HUES6 (cell line): Measurements from ENCODE around the gene PVALEF.
"Not testable (repeated sequence)": the region's sequence is repeated elsewhere in the genome, so short reads cannot be mapped to it uniquely, and the experiment has no call there.

ENCODE experiments used
- H3K27ac ChIP-seq: 2 replicates; pipeline ENCODE4 v1.7.0; 2013; ENCODE audit warnings: low read depth, mild to moderate bottlenecking, low read length, inconsistent platforms
- H3K27me3 ChIP-seq: 2 replicates; pipeline ENCODE4 v1.6.1; 2013; ENCODE audit warnings: low read length; ENCODE audit not compliant: control insufficient read depth, insufficient read depth
- H3K36me3 ChIP-seq: 2 replicates; pipeline ENCODE4 v1.6.1; 2013; ENCODE audit warnings: low read length; ENCODE audit not compliant: control insufficient read depth, insufficient read depth
- H3K4me1 ChIP-seq: 2 replicates; pipeline ENCODE4 v1.6.1; 2013; ENCODE audit warnings: low read length; ENCODE audit not compliant: control insufficient read depth, insufficient read depth
- H3K4me3 ChIP-seq: 2 replicates; pipeline ENCODE4 v1.5.1; 2013; ENCODE audit warnings: low read depth, low read length
- H3K9ac ChIP-seq: one replicate; pipeline ENCODE4 v1.6.1; 2013; ENCODE audit warnings: mild to moderate bottlenecking, low read length
- H3K9me3 ChIP-seq: 2 replicates; pipeline ENCODE4 v1.6.1; 2013; ENCODE audit warnings: low read depth, low read length; ENCODE audit not compliant: control insufficient read depth, insufficient read depth

Gene PVALEF

GRCh38 chr17:81148571-81148970, 16.7 kb upstream of the PVALEF start:
- no peaks in the 10 kb centered on the region for H3K27me3 ChIP-seq
- H3K9ac ChIP-seq, result no peak overlapping the region

GRCh38 chr17:81148986-81149533, 16.2 kb upstream of the PVALEF start:
- no peaks in the 10 kb centered on the region for H3K27me3 ChIP-seq
- H3K9me3 ChIP-seq, result no peaks in the 10 kb centered on the region
- no peak overlapping the region for H3K27ac ChIP-seq
- no peaks in the 10 kb centered on the region for H3K36me3 ChIP-seq
- no peak overlapping the region for H3K4me3 ChIP-seq
- no peak overlapping the region for H3K9ac ChIP-seq
- no peaks in the 10 kb centered on the region for H3K4me1 ChIP-seq

More at GRCh38 chr17:81148571-81148970, 16.7 kb upstream of the PVALEF start:
- Histone ChIP-seq H3K36me3 (no peaks in the 10 kb centered on the region), H3K4me1 (no peaks in the 10 kb centered on the region), H3K27ac (no peak overlapping the region), H3K4me3 (no peak overlapping the region), H3K9me3 (no peaks in the 10 kb centered on the region)

- H3K4me1 ChIP-seq, result no peaks in the 10 kb centered on the region
- H3K9ac ChIP-seq, result no peak overlapping the region
- H3K4me3 ChIP-seq, result no peak overlapping the region
- H3K36me3 ChIP-seq, result no peaks in the 10 kb centered on the region
- no peaks in the 10 kb centered on the region for H3K9me3 ChIP-seq
- H3K27ac ChIP-seq, result no peak overlapping the region
- no peaks in the 10 kb centered on the region for H3K27me3 ChIP-seq
Measured at GRCh38 chr17:81150377-81151077, 14.8 kb upstream of the PVALEF start.

- Histone ChIP-seq H3K9me3 (no peaks in the 10 kb centered on the region), H3K4me1 (no peaks in the 10 kb centered on the region), H3K4me3 (no peak overlapping the region), H3K9ac (no peak overlapping the region), H3K27ac (no peak overlapping the region), H3K36me3 (no peaks in the 10 kb centered on the region), H3K27me3 (no peaks in the 10 kb centered on the region)
Measured at GRCh38 chr17:81151278-81151677, 14.0 kb upstream of the PVALEF start.

- H3K9ac ChIP-seq, result no peak overlapping the region
- H3K36me3 ChIP-seq, result no peaks in the 10 kb centered on the region
- H3K4me3 ChIP-seq, result no peak overlapping the region
- H3K27ac ChIP-seq, result no peak overlapping the region
- H3K4me1 ChIP-seq, result no peaks in the 10 kb centered on the region
- no peaks in the 10 kb centered on the region for H3K9me3 ChIP-seq
- H3K27me3 ChIP-seq, result no peaks in the 10 kb centered on the region
Measured at GRCh38 chr17:81152288-81152828, 12.9 kb upstream of the PVALEF start.

- Histone ChIP-seq H3K9ac (no peak overlapping the region), H3K27ac (no peak overlapping the region)
Measured at GRCh38 chr17:81153340-81153803, 11.9 kb upstream of the PVALEF start.

GRCh38 chr17:81154016-81154415, 11.3 kb upstream of the PVALEF start:
- H3K27me3 ChIP-seq, H3K27ac ChIP-seq, H3K9me3 ChIP-seq: not testable (repeated sequence)

More at GRCh38 chr17:81153340-81153803, 11.9 kb upstream of the PVALEF start:
- Histone ChIP-seq H3K4me1 (no peaks in the 10 kb centered on the region), H3K4me3 (no peak overlapping the region), H3K36me3 (no peaks in the 10 kb centered on the region), H3K27me3 (no peaks in the 10 kb centered on the region), H3K9me3 (no peaks in the 10 kb centered on the region)

GRCh38 chr17:81154961-81155360, 10.3 kb upstream of the PVALEF start:
- no peaks in the 10 kb centered on the region for H3K4me1 ChIP-seq
- H3K4me3 ChIP-seq, result no peak overlapping the region
- H3K9me3 ChIP-seq, result no peaks in the 10 kb centered on the region
- no peaks in the 10 kb centered on the region for H3K36me3 ChIP-seq
- H3K27ac ChIP-seq, result no peak overlapping the region
- no peak overlapping the region for H3K9ac ChIP-seq
- H3K27me3 ChIP-seq, result no peaks in the 10 kb centered on the region

More at GRCh38 chr17:81154016-81154415, 11.3 kb upstream of the PVALEF start:
- not testable (repeated sequence) for H3K36me3 ChIP-seq, H3K4me1 ChIP-seq, H3K4me3 ChIP-seq, H3K9ac ChIP-seq

GRCh38 chr17:81156866-81157805, 8.2 kb upstream of the PVALEF start:
- Histone ChIP-seq H3K27me3 (no peaks in the 10 kb centered on the region), H3K27ac (no peak overlapping the region), H3K9ac (no peak overlapping the region), H3K4me3 (no peak overlapping the region), H3K4me1 (no peaks in the 10 kb centered on the region), H3K9me3 (no peaks in the 10 kb centered on the region), H3K36me3 (no peaks in the 10 kb centered on the region)

- Histone ChIP-seq H3K9ac (no peak overlapping the region), H3K9me3 (no peaks in the 10 kb centered on the region), H3K27me3 (no peaks in the 10 kb centered on the region), H3K4me1 (no peaks in the 10 kb centered on the region), H3K4me3 (no peak overlapping the region), H3K36me3 (no peaks in the 10 kb centered on the region), H3K27ac (no peak overlapping the region)
Measured at GRCh38 chr17:81157848-81158687, 7.2 kb upstream of the PVALEF start.
